Activated CD4-positive, alpha-beta T cell treated with anti-CD3 and anti-CD28 coated beads, Interleukin-2, Interleukin-6, amounts not matched to agents 100 ng/mL and 50 ng/mL, durations not matched to agents 16 hours and 8 hours (primary cell): ENCODE data around the gene ADGRA1.
A peak's percentile ranks its signal among the peaks of the same experiment; 100 is the strongest.
"Not testable (repeated sequence)": the region's sequence is repeated elsewhere in the genome, so short reads cannot be mapped to it uniquely, and the experiment has no call there.

ENCODE experiments used
- DNase-seq: peaks from one replicate; pipeline ENCODE4 v3.0.0-alpha.2; 2020

ADGRA1 gene

DNA sequence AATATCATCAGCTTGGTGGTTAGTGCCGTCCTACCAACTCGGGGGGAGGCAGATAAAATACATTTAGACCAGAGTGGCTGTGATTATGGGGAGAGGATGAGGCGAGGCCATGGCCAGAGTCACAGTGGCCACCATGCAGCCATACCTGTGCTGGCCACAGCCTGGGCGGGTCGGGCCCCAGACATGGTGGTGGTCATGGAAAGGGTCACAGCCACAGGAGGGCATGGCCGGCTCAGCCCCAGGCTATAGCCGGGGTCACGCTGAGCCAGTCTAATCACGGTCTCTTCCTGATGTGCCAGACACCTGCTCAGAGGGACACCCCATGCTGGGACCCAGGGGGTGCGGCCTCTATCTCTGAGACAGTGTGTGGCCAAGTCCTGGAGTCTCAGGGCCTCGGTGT, 10.2 kb downstream of the ADGRA1 start:
- DNase-seq: no peak

DNA sequence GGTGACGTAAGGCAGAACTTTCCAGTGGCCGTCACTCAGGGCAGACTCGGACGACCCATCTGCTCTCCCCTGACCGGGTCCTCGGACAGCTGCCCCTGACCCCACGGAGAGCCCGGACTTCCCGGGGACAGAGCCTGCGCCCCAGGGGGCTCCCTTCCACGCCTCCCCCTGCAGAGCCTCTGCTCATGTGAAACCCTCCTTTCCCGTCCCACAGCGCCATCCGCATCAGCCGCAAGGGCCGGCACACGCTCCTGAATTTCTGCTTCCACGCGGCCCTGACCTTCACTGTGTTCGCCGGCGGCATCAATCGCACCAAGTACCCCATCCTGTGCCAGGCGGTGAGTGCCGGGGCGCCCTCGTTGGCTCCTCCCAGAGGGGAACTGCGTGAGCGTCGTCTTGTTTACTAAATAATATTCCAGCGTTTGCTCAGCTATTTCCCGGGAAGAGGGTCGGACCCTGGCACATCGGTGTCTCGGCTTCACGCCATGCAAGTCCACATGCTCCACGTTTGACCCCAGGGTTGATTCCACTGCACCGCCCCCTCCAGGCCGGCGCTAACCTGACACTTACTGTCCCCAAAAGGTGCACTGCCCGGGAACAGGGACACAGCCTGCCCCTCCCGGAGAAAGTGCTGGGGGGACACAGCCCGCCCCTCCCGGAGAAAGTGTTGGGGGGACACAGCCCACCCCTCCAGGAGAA, 10.9 kb downstream of the ADGRA1 start:
- no peak for DNase-seq

DNA sequence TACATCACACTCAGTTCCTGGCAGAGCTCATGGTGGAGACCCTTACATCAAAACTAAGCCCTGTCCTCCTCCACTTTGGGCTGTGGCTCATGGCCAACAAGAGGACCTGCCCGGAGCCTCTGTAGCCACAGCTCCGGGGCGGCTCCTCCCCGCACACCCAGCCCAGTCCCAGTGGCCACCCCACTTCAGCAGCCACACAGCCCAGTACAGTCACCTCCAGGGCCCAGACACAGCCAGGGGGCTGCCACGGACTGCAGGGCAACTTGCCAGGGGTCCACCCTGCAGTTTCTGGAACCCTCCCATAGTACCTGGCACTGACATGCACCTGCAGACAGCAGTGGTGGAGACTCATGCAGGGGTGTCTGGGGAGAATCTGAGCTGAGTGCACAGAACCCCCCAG, 11.8 kb downstream of the ADGRA1 start:
- no peak for DNase-seq

DNA sequence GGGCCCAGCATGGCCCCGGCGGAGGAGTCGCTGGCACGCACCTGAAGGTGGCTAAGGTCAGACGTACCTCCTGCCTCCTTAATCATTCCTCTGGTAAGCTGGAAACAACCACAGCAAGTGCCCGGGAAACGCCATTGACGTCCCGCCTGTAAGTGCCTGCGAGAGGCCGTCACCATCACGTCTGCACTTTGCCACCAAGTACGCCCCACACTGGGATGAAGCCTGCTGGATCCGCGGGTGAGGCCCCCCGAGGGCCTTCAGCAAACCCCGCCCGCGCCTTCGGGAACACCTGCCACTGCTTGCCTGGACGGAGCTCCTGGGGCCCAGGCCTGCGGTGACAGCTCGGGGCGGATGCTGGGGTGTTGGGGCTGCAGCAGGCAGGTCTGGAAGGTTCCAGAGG, 12.5 kb downstream of the ADGRA1 start:
- no peak for DNase-seq

DNA sequence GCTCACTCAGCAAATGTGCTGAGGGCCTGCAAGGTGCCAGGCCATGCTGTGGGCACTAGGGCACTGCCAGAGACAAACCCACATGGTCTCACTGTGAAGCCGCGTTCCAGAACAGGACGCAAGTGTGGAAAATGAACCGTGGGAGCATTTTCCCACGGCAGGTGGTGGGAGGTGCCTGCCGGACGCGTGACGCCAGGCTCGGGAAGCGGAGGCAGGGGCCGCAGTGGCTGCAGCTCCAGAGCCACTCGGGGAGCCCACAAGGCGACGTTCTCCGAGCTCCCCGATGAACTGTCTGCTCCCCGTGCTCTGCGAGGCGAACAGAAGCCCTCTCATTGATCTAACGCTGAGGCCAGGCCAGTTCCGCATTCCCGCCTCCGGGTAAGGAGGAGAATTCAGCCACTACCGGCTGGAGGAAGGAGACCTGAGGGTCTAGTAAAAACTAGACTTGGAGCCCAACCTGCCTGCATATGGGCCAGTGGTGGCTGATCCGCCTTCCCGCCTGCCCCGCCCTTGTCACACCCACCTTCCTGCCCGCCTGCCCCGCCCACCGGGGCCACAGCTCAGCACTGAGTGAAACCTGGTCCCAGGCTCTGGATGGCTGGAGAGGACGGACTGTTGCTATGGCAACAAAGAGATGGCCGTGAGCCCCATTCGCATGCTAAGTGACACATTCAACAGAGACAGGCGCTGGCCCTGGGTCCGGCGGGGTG, 13.1 kb downstream of the ADGRA1 start:
- DNase-seq: peak; percentile 40

DNA sequence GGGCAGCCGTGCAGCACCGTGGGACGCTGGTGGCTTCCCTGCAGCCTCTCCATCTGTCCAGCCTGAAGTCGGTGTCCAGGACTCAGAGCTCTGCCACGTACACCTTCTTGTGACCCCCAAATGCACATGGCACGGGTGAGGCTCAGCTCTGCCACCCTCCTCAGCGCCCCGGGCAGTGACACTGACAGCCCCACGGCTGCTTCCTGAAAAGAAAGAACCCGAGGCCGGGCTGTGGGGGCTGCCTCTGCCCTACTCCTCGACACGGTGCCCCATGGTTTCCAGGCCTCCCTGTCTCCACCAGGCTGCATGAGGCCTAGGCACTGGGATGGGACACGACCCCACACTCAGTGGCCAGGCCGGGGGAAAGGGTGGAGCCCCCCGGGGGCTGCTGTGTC, 13.7 kb downstream of the ADGRA1 start:
- no peak for DNase-seq

DNA sequence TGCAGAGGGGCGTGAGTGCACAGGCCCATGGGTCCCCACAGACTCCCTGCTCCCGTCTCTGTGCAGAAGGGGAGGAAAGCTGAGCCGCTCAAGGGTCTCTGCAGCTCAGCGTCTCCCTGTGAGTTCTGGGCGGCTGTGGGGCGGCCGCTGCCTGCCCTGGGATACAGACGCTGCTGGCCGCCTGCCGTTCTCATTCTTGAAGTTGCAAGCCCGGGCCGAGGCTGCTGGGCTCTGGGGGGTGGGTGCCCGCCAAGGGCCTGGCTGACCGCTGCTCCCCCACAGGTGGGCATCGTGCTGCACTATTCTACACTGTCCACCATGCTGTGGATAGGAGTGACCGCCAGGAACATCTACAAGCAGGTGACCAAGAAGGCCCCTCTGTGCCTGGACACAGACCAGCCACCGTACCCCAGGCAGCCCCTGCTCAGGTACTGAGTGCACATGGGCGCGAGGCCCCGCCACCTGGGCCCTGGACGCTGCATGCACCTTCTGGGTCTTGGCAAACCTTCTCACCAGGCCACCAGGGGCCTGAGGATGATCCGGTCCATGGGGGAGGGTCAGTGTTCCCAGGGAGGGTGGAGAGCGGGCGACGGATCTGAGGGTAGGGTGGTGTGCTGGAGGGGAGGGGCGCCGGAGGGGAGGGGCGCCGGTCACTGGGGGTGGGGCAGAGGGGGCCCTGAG, 14.8 kb downstream of the ADGRA1 start:
- no peak for DNase-seq

DNA sequence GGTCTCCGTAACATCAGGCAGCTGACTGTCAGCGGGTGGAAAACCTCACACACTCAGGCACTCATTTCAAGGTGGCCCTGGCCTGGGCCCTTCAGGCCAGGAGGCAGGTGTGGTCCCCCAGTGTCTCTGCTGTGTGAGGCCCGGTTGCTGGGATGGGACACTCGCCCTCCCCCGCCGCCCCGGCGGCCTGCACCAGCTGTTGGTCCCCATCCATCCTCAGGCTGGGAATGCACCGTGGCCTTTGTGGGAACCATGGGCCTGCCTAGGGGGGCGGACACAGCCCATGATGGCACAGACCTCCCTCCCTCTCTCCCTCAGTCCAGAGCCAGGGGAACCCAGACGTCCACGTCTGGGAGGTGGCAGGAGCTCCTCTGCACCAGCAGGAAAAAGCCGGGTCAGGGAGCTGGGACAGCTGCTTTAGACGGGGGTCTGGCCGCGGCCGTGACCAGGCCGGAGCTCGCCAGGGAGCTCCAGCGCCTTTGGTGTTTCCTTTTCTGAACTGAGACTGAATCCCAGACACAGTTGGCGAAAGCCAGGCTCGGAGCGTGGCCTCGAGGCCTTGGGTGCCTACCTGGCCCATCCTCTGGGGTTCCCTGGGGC, 15.7 kb downstream of the ADGRA1 start:
- DNase-seq: no peak

DNA sequence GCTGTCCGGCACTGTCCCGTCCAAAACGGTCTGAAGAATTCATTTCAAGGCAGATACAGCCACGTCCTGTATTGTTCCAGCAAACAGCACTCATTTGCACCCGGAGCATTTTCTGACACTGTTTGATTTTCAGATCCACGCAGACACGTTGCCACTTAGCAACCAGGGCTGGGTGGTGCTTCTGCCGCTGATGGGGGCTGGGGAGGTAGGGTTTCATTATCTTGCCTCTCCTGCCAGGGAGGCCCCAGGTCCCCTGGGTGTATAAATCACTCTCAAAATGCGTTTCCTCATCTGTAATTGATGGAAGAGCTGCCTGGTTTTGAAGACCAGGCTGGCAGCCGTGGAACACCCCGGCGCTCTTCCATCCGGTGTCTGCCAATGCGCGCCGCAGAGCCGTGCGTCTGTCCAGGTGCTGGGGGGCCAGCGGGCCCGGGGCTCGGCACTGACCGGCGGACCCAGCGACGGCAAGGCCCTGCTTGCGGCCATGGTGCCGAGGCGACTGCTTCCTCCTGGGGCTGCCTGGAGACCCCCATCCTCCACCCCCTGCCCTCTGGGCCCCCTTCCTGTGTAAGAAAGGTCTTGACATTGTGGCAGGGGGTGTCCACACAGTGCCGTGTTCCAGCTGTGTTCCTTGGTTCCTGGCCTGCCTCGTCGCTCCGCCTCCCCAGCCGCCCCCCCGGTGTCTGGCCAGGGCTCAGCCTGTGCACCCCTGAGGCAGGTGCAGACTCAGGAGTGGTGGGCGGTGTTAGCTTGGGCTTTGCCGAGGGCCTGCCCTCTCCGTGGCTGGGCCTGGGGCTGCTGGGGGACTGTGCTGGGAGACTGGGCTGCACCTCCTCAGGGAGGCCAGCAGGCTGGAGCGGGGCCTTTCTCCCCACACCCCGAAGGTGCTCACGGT, 16.6 kb downstream of the ADGRA1 start:
- DNase-seq: no peak

DNA sequence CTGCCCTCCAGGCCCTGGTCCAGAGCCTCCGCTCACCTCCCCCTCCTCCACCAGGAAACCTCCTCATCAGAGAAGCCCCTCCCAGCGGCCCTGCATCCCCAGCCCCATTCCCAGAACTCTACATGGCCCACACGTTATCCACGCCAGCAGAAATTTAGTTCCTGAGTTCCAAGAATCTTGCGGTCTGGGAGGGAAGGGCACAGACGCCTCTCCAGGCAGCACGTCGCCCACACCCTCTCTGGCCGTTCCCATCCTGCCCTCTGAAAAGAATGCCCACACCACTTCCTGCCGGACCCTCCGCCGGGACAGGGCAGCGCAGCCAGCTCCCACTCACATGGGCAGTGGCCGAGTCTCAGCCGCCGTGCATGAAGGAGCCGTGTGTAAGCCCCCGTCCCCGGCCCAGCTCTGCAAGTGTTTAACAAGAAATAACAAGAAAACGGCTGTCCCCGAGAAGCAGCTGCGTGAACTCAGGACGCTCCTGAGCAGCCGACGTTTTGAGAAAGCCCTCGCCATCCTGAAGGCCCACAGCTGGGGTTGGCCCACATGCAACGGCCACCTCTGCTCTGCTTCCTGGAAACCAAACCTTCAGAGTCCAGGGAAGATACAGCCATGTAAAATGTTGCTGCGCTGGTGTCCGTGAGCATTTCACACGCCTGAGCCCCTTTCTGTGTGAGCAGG, 17.4 kb downstream of the ADGRA1 start:
- DNase-seq: no peak

DNA sequence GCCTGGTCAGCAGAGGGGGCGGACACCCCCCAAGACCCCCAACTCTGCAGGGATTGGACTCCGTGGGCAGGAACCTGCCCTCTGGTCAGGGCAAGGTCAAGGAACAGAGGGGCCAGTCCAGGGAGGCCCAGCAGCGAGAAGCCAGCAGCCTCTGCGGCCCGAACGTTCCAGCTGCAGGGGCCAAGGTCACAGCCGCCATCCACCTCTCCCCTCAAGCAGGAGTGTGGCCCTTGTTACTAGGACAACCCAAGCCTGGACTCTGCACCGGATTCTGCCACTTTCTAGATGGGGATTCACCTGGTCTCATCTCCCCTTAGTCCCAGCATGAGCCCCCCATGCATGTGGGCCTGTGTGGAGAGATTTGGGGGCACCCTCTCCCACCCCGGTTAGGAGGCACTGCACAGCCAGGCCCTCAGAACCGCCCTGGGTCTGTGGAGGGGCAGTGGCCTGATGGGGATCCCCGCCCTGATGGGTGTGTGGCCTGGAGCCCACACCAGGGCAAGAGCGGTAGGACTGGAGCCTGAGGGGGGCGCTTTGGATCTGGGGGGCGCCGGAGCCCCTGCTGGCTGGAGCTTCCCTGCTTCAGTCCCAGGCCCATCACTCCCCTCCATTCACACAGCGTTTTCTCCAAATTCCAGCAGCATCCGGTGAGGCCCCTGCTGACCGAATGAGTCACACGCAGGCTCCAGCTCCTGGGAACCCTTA, 18.1 kb downstream of the ADGRA1 start:
- DNase-seq: no peak

DNA sequence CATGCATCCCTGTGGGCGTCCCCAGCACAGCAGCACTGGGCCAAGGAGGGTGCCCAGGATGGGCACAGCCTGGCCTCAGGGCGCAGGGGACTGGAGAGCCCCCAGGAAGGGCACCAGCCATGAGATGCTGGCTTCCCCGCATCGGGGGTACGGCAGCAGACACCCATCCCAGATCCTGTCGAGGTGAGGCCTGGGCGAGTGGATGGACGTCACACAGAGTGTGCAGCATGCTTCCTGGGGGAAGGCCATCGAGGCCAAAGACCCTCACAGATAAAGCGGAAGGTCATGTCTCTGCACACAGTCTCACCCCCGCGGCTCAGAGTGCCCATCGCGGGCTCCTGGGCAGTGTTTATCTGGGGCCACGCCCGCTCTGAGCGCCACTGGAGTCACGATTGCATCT, 18.8 kb downstream of the ADGRA1 start:
- no peak for DNase-seq

DNA sequence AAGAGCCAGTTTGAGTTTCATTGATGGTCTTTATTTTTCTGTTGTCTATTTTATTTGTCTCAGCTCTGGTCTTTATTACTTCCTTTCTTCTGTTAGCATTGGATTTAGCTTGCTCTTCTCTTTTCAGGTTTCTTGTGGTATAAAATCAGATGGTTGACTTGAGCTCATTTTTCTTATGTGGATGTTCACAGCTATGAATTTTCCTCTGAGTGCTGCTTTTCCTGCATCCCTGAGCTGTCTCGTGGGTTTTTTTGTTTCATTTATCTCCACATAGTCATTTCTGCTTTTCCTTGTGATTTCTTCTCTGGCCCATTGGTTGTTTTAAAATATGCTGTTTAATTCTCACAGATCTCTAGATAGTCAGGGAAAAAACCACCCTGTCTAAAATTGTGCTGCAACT, 19.7 kb downstream of the ADGRA1 start:
- DNase-seq: no peak

DNA sequence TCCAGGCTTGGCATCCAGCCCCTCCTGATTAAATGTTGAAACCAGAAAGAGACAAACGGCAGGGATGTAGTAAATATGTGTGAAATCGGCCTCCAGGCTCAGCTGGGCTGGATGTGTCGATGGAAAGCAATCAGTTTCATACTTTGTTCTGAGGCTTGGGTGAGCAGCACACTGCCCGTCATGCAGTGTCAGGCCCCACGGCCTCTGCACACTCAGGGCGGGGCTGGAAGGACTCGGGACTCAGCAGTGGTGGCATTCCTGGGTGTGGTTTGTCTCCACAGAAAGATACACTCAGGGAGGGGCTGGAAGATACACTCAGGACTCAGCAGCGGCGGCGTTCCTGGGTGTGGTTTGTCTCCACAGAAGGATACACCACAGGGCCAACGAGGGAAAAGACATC, 22.0 kb downstream of the ADGRA1 start:
- DNase-seq: no peak

DNA sequence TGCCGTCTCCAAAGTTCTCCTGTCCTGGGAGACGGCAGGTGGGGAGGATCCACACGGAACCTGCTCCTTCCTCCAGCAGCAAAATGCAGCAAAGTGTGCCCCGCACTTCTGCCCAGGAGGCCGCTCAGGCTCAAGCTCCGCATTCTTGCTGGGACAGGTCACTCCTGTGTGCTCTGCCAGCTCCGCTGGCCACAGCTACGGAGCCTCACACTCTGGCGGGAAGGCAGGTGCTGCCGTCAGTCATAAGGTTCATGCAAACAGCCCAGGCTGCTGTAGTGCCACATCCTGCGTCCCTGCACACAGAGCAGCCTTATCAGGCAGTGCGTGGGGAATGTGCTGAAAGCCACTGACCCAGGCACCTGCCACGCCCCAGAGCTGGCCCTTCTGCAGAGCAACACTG, 22.4 kb downstream of the ADGRA1 start:
- DNase-seq: no peak

DNA sequence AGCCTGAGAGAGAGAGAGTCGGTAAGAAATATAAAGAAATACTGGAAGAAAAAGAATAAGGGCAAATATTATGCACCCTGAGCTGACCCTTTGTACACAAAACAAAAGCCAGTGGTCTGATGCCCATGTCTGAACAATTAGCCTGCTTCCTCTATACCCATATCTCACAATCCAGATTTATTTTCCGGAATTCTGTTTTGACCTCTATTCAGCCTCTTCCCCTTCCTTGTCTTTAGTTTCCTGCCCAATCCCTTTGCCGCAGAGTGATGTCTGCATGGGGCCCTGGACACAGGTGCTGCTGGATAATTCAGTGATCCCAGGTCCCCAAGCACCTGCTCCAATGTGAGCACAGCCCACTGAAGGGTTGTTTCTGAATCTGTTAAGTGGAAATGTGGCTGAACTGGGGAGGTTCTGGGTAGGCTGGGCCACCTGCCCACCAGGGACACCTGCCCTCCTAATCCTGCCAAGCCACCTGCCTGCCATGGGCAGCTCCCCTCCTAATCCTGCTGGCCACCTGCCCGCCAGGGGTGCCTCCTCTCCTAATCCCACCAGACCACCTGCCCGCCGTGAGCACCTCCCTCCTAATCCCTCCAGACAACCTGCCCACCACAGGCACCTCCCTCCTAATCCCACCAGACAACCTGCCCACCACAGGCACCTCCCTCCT, 23.0 kb downstream of the ADGRA1 start:
- DNase-seq: no peak

DNA sequence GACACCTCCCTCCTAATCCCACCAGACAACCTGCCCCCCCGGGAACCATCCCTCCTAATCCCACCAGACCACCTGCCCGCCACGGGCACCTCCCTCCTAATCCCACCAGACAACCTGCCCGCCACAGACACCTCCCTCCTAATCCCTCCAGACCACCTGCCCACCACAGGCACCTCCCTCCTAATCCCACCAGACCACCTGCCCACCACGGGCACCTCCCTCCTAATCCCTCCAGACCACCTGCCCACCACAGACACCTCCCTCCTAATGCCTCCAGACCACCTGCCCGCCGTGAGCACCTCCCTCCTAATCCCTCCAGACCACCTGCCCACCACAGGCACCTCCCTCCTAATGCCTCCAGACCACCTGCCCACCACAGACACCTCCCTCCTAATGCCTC, 23.9 kb downstream of the ADGRA1 start:
- not testable (repeated sequence) for DNase-seq

DNA sequence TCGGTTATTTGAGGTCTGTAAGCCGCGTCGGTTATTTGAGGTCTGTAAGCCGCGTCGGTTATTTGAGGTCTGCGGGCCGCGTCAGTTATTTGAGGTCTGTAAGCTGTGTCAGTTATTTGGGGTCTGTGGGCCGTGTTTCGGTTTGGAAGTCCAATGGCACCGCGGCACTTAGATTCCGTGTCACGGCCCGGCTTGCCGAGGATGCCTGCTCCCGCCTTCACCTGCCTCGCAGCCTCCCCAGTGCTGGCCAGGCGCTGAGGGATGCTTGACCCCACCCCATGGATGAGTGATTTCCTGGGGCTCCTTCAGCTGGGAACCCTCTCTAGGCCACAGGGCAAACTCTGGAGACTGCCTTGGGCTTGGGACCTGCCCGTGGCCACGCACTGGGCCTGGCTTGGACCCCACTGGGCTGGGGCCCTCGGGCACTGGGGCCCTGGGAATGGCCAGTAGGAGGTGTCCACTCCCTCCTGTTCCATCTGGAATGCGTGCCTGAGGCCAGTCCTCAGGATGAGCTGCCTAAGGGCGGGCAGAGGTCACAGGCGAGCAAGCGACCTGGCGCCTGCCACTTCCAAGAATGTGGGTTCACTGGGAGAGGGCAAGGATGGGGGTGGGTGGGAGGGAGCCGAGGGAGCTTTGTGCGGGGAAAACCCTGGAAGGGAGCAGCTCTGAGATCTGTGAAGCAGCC, 25.6 kb downstream of the ADGRA1 start:
- no peak for DNase-seq

DNA sequence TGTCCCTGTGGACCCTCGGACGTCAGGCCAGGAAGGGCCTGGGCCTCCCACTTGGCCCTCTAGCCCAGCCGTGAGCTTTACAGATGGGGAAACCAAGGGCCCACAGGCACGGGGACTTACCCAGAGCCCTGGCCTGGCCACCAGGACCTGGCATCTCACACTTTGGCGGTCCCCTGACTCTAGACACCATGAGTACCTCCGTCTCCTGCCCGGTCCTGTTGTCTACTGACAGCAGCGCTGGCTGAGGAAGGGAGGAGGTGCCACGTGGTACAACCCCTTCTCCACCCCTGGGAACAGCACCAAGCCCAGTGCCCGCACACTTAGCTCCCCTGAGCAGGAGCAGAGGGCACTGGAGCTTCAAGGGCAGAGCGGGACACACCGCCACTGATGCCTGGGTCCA, 26.1 kb downstream of the ADGRA1 start:
- DNase-seq: no peak

DNA sequence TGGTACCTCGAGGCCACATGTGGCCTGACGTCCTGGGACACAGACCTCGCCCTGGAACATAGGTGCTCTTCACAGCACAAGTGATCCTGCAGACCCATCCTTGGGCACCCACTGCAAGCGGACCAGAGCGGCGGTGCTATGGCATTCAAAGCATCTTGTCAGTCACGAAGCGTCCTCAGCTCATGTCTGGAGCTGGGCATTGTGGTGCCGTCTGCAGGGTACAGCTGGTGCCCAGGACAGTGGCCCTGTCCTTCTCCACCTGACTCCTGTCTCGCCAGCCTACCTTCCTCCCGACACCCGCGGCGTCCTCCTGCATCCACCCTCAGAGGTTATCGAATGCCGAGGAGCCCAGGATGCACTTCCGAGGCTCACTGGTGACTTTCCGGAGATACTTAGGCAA, 26.5 kb downstream of the ADGRA1 start:
- DNase-seq: no peak
